IPS-18a (cell line): ENCODE results near the gene MIGA2.

Source experiments
- H3K27ac ChIP-seq: one replicate; pipeline ENCODE4 v1.5.1; 2013; ENCODE audit warnings: low read length
- H3K27me3 ChIP-seq: one replicate; pipeline ENCODE4 v1.6.1; 2013; ENCODE audit warnings: mild to moderate bottlenecking, low read length; ENCODE audit not compliant: control insufficient read depth, insufficient read depth
- H3K36me3 ChIP-seq: one replicate; pipeline ENCODE4 v1.6.1; 2013; ENCODE audit warnings: low read depth, low read length; ENCODE audit not compliant: control insufficient read depth
- H3K4me1 ChIP-seq: one replicate; pipeline ENCODE4 v1.6.1; 2013; ENCODE audit warnings: low read depth, low read length; ENCODE audit not compliant: control insufficient read depth
- H3K4me3 ChIP-seq: one replicate; pipeline ENCODE4 v1.5.1; 2013; ENCODE audit warnings: low read length
- H3K9ac ChIP-seq: one replicate; pipeline ENCODE4 v1.6.1; 2013; ENCODE audit warnings: mild to moderate bottlenecking, low read length, moderate library complexity
- H3K9me3 ChIP-seq: one replicate; pipeline ENCODE4 v1.6.1; 2013; ENCODE audit warnings: low read depth, low read length; ENCODE audit not compliant: control insufficient read depth

MIGA2 gene

GRCh38 chr9:129078691-129079503 is 42.5 kb downstream of the MIGA2 start:
- Histone ChIP-seq H3K9ac (no peak overlapping the region), H3K27me3 (no peaks in the 10 kb centered on the region), H3K4me3 (no peak overlapping the region), H3K4me1 (no peaks in the 10 kb centered on the region), H3K27ac (no peak overlapping the region), H3K36me3 (no peaks in the 10 kb centered on the region), H3K9me3 (no peaks in the 10 kb centered on the region)

- H3K9me3 ChIP-seq, result no peaks in the 10 kb centered on the region
- no peak overlapping the region for H3K27ac ChIP-seq
- H3K4me3 ChIP-seq, result peak overlapping the region; percentile 88
- no peaks in the 10 kb centered on the region for H3K27me3 ChIP-seq
- peaks cover 1% of the 10 kb centered on the region for H3K36me3 ChIP-seq
- no peak overlapping the region for H3K9ac ChIP-seq
- H3K4me1 ChIP-seq, result no peaks in the 10 kb centered on the region
Observed at GRCh38 chr9:129079829-129080228, 43.4 kb downstream of the MIGA2 start.

- Histone ChIP-seq H3K27ac (no peak overlapping the region), H3K27me3 (no peaks in the 10 kb centered on the region), H3K36me3 (peaks cover 6% of the 10 kb centered on the region), H3K9ac (peak overlapping the region; percentile 55), H3K9me3 (no peaks in the 10 kb centered on the region), H3K4me3 (peak overlapping the region; percentile 88), H3K4me1 (no peaks in the 10 kb centered on the region)
Observed at GRCh38 chr9:129080298-129080600, 43.8 kb downstream of the MIGA2 start.

- peaks cover 11% of the 10 kb centered on the region for H3K36me3 ChIP-seq
- H3K4me3 ChIP-seq, result peak within 1 kb of the TSS; percentile 90
- peak within 1 kb of the TSS; percentile 76 for H3K9ac ChIP-seq
- H3K9me3 ChIP-seq, result no peaks in the 10 kb centered on the region
- H3K27me3 ChIP-seq, result no peaks in the 10 kb centered on the region
- H3K4me1 ChIP-seq, result no peaks in the 10 kb centered on the region
- H3K27ac ChIP-seq, result peak within 1 kb of the TSS; percentile 51
Observed at GRCh38 chr9:129080601-129081387, 44.4 kb downstream of the MIGA2 start, which contains the start of gene DOLPP1. Gene DOLPP1, plus strand, starts transcription at chr9:129081111. Its CDS starts 21 bp downstream, at chr9:129081132.

- Histone ChIP-seq H3K4me3 (peak overlapping the region; percentile 90), H3K9me3 (no peaks in the 10 kb centered on the region), H3K9ac (peak overlapping the region; percentile 76), H3K27me3 (no peaks in the 10 kb centered on the region), H3K27ac (peak overlapping the region; percentile 51), H3K36me3 (peaks cover 16% of the 10 kb centered on the region), H3K4me1 (no peaks in the 10 kb centered on the region)
Observed at GRCh38 chr9:129081388-129081904, 45.0 kb downstream of the MIGA2 start.

DNA sequence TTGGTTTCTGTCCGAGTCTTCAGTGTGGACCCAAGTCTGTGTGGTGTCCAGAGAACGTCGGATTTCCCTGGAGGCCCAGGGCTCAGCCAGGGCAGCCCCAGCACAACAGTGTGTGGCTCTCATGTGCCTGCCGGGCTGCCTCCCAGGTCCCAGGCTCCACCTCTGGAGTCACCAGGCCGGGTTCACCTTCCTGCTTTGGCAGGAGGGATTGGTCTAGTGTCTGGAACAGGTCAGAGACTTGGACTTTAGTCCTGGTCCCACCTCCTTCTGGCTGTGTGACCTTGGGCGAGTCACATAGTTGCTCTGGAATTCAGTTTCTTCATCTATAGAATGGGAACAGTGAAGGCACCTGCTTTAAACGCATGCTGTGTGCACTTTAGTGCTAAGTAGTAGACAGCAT is 47.7 kb downstream of the MIGA2 start:
- no peaks in the 10 kb centered on the region for H3K9me3 ChIP-seq
- H3K36me3 ChIP-seq, result peaks cover 30% of the 10 kb centered on the region
- H3K4me1 ChIP-seq, result no peaks in the 10 kb centered on the region
- no peak overlapping the region for H3K9ac ChIP-seq
- no peak overlapping the region for H3K27ac ChIP-seq
- no peak overlapping the region for H3K4me3 ChIP-seq
- no peaks in the 10 kb centered on the region for H3K27me3 ChIP-seq

GRCh38 chr9:129089246-129089645 is 52.8 kb downstream of the MIGA2 start:
- peaks cover 44% of the 10 kb centered on the region for H3K36me3 ChIP-seq
- H3K4me3 ChIP-seq, result no peak overlapping the region
- no peaks in the 10 kb centered on the region for H3K27me3 ChIP-seq
- no peak overlapping the region for H3K27ac ChIP-seq
- no peaks in the 10 kb centered on the region for H3K9me3 ChIP-seq
- H3K9ac ChIP-seq, result no peak overlapping the region
- no peaks in the 10 kb centered on the region for H3K4me1 ChIP-seq

- Histone ChIP-seq H3K9me3 (no peaks in the 10 kb centered on the region), H3K27ac (no peak overlapping the region), H3K4me3 (no peak overlapping the region), H3K4me1 (no peaks in the 10 kb centered on the region), H3K27me3 (no peaks in the 10 kb centered on the region), H3K9ac (no peak overlapping the region), H3K36me3 (peaks cover 17% of the 10 kb centered on the region)
Observed at GRCh38 chr9:129093602-129094386, 57.4 kb downstream of the MIGA2 start.

- no peak overlapping the region for H3K9ac ChIP-seq
- peaks cover 11% of the 10 kb centered on the region for H3K36me3 ChIP-seq
- no peaks in the 10 kb centered on the region for H3K4me1 ChIP-seq
- H3K4me3 ChIP-seq, result no peak overlapping the region
- no peak overlapping the region for H3K27ac ChIP-seq
- H3K27me3 ChIP-seq, result no peaks in the 10 kb centered on the region
- H3K9me3 ChIP-seq, result no peaks in the 10 kb centered on the region
Observed at GRCh38 chr9:129094387-129095169, 58.2 kb downstream of the MIGA2 start.

- Histone ChIP-seq H3K27ac (no peak overlapping the region), H3K4me1 (no peaks in the 10 kb centered on the region), H3K27me3 (no peaks in the 10 kb centered on the region), H3K4me3 (no peak overlapping the region), H3K9me3 (no peaks in the 10 kb centered on the region), H3K36me3 (peaks cover 5% of the 10 kb centered on the region), H3K9ac (no peak overlapping the region)
Observed at GRCh38 chr9:129095170-129095667, 58.8 kb downstream of the MIGA2 start.
